Measurements from ENCODE around the gene HIGD2A.

Gene HIGD2A

DNA sequence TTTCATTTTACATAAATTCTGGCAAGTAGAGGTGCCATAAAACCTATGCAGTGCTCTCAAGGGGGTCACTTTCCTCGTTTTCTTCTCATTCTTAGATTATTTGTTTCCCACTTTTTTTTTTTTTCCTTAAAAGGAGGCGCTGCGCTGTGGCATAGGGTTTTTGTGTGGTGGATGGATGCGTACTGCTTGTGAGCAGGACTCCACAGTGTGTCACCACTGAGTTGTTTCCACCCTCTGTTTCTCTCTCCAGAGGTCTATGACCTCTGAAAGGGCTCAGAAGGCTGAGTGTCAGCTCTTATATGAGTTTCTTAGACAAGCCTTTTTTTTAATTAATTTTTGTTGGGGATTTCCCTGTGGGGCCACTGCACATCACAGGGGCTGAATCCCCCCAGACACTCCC is 41.4 kb downstream of the HIGD2A start:
- no peak overlapping the region for H3K27ac ChIP-seq (ENCODE audit: low read depth, low read length)
- no peaks in the 10 kb centered on the region for H3K9me3 ChIP-seq (ENCODE audit: control insufficient read depth in 1 of 2, low read length in 2 of 2)
- H3K27me3 ChIP-seq (ENCODE audit: control insufficient read depth in 1 of 2, insufficient read depth in 2 of 2, low read length in 2 of 2), result no peaks in the 10 kb centered on the region
- no peaks in the 10 kb centered on the region for H3K4me1 ChIP-seq (ENCODE audit: control insufficient read depth in 1 of 2, insufficient read depth in 2 of 2, low read length in 2 of 2)
- H3K9ac ChIP-seq (ENCODE audit: low read depth in 1 of 2, low read length in 2 of 2), result no peak overlapping the region
- H3K36me3 ChIP-seq (ENCODE audit: control insufficient read depth in 1 of 2, insufficient read depth in 2 of 2, low read length in 2 of 2), result no peaks in the 10 kb centered on the region
- H3K4me3 ChIP-seq (ENCODE audit: low read depth in 1 of 2, low read length in 2 of 2), result no peak overlapping the region

DNA sequence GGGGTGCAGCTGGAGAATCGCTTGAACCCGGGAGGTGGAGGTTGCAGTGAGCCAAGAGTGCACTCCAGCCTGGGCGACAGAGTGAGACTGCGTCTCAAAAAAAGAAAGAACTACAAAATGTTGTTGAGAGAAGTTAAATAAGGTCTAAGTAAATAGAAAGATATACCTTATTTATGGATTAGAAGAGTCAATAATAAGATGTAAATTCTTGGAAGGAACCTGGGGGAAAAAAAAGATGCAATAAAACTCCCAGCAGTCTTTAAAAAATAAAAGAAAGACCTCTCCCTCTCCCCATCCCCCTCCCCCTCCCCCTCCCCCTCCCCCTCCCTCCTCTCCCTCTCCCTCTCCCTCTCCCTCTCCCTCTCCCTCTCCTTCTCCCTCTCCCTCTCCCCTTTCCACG is 44.2 kb downstream of the HIGD2A start:
- Histone ChIP-seq H3K27me3 (ENCODE audit: control insufficient read depth in 1 of 2, insufficient read depth in 2 of 2, low read length in 2 of 2) (no peaks in the 10 kb centered on the region), H3K4me1 (ENCODE audit: control insufficient read depth in 1 of 2, insufficient read depth in 2 of 2, low read length in 2 of 2) (no peaks in the 10 kb centered on the region), H3K9me3 (ENCODE audit: control insufficient read depth in 1 of 2, low read length in 2 of 2) (no peaks in the 10 kb centered on the region), H3K9ac (ENCODE audit: low read depth in 1 of 2, low read length in 2 of 2) (no peak overlapping the region), H3K27ac (ENCODE audit: low read depth, low read length) (no peak overlapping the region), H3K36me3 (ENCODE audit: control insufficient read depth in 1 of 2, insufficient read depth in 2 of 2, low read length in 2 of 2) (no peaks in the 10 kb centered on the region), H3K4me3 (ENCODE audit: low read depth in 1 of 2, low read length in 2 of 2) (no peak overlapping the region)

DNA sequence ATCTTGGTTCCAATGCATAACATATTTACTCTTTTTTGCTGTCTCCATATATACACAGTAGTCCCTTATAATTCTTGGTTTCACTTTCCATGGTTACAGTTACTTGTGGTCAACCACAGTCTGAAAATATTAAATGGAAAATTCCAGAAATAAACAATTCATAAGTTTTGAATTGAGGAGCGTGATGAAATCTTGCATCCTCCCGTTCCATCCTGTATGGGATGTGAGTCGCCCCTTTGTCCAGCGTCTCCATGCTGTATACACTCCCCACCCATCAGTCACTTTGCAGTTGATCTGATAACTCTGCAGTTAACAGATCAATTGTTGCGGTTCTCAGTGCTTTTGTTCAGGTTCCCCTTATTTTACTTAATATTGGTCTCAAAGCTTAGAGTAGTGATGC is 48.1 kb downstream of the HIGD2A start:
- Histone ChIP-seq H3K4me1 (ENCODE audit: control insufficient read depth in 1 of 2, insufficient read depth in 2 of 2, low read length in 2 of 2) (peaks cover 4 to 9% of the 10 kb centered on the region in 2 donors), H3K36me3 (ENCODE audit: control insufficient read depth in 1 of 2, insufficient read depth in 2 of 2, low read length in 2 of 2) (no peaks in the 10 kb centered on the region), H3K9ac (ENCODE audit: low read depth in 1 of 2, low read length in 2 of 2) (no peak overlapping the region), H3K4me3 (ENCODE audit: low read depth in 1 of 2, low read length in 2 of 2) (peak overlapping the region in 1 of 2 donors; percentile 48), H3K9me3 (ENCODE audit: control insufficient read depth in 1 of 2, low read length in 2 of 2) (no peaks in the 10 kb centered on the region), H3K27me3 (ENCODE audit: control insufficient read depth in 1 of 2, insufficient read depth in 2 of 2, low read length in 2 of 2) (no peaks in the 10 kb centered on the region), H3K27ac (ENCODE audit: low read depth, low read length) (no peak overlapping the region)

DNA sequence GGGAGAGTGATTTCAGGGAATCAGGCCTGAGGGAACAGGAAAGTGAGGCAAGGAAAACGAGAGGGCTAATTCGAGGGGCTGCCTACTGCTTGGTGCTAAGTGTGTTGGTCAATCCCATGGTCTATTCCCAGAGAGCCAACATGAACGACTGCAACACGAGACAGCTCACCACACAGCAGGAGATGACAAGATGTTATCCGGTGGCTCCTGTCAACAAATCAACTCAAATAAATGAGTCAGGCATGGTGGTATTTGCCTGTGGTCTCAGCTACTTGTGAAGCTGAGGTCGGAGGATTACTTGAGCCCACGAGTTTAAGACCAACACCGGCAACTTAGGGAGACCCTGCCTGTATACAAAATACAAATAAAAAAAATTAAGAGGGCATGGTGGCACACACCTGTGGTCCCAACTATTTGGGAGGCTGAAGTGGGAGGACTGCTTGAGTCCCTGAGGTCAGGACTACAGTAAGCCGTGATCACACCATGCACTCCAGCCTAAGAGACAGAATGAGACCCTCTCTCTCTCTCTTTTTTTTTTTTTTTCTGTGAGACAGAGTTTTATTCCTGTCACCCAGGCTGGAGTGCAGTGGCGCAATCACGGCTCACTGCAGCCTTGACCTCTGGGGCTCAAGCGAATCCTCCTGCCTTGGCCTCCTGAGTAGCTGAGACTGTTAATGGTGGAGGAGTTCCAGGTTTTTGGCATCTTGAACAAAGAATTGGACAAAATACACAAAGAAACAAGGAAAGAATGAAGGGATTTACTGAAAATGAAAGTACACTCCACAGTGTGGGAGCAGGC is 50.6 kb downstream of the HIGD2A start:
- no peaks in the 10 kb centered on the region for H3K27me3 ChIP-seq (ENCODE audit: control insufficient read depth in 1 of 2, insufficient read depth in 2 of 2, low read length in 2 of 2)
- H3K9ac ChIP-seq (ENCODE audit: low read depth in 1 of 2, low read length in 2 of 2), result no peak overlapping the region
- peaks cover 9 to 10% of the 10 kb centered on the region in 2 donors for H3K4me1 ChIP-seq (ENCODE audit: control insufficient read depth in 1 of 2, insufficient read depth in 2 of 2, low read length in 2 of 2)
- no peaks in the 10 kb centered on the region for H3K36me3 ChIP-seq (ENCODE audit: control insufficient read depth in 1 of 2, insufficient read depth in 2 of 2, low read length in 2 of 2)
- H3K4me3 ChIP-seq (ENCODE audit: low read depth in 1 of 2, low read length in 2 of 2), result no peak overlapping the region
- no peaks in the 10 kb centered on the region for H3K9me3 ChIP-seq (ENCODE audit: control insufficient read depth in 1 of 2, low read length in 2 of 2)
- no peak overlapping the region for H3K27ac ChIP-seq (ENCODE audit: low read depth, low read length)
